HG02885 (cell line): ENCODE measurements around the gene TNKS1BP1.

ENCODE experiments used
- ATAC-seq: cut with Tn5 transposase; IDR thresholded peaks from one replicate; pipeline ENCODE4 v1.9.1; 2021; ENCODE audit warnings: mild to moderate bottlenecking; ENCODE audit not compliant: unreplicated experiment, poor library complexity

The TNKS1BP1 gene

GRCh38 chr11:57314221-57314973 lies 10.4 kb downstream of the TNKS1BP1 start:
- no peak for ATAC-seq

GRCh38 chr11:57313788-57314135 lies 11.0 kb downstream of the TNKS1BP1 start:
- ATAC-seq = no peak

- no peak for ATAC-seq
Measured at GRCh38 chr11:57313071-57313787, 11.5 kb downstream of the TNKS1BP1 start.

- ATAC-seq = no peak
Measured at GRCh38 chr11:57312511-57313021, 12.2 kb downstream of the TNKS1BP1 start.

- peak; percentile 98 for ATAC-seq
Measured at GRCh38 chr11:57311109-57311936, 13.4 kb downstream of the TNKS1BP1 start.

- no peak for ATAC-seq
Measured at GRCh38 chr11:57310630-57311086, 14.1 kb downstream of the TNKS1BP1 start.

GRCh38 chr11:57310091-57310490 lies 14.7 kb downstream of the TNKS1BP1 start:
- no peak for ATAC-seq

GRCh38 chr11:57309106-57310059 lies 15.4 kb downstream of the TNKS1BP1 start:
- no peak for ATAC-seq

GRCh38 chr11:57308426-57309060 lies 16.2 kb downstream of the TNKS1BP1 start:
- no peak for ATAC-seq

- no peak for ATAC-seq
Measured at GRCh38 chr11:57307666-57308270, 17.0 kb downstream of the TNKS1BP1 start.

- no peak for ATAC-seq
Measured at GRCh38 chr11:57306940-57307565, 17.7 kb downstream of the TNKS1BP1 start.

GRCh38 chr11:57306161-57306876 lies 18.4 kb downstream of the TNKS1BP1 start:
- no peak for ATAC-seq

- ATAC-seq = no peak
Measured at GRCh38 chr11:57305523-57305922, 19.2 kb downstream of the TNKS1BP1 start.

- ATAC-seq = no peak
Measured at GRCh38 chr11:57303990-57304579, 20.7 kb downstream of the TNKS1BP1 start.

- no peak for ATAC-seq
Measured at GRCh38 chr11:57303280-57303989, 21.3 kb downstream of the TNKS1BP1 start.

GRCh38 chr11:57302489-57302888 lies 22.3 kb downstream of the TNKS1BP1 start:
- no peak for ATAC-seq
